Brain pericyte (primary cell): Measurements from ENCODE around the gene WARS2.

Experiments
- DNase-seq: peaks from one replicate; pipeline ENCODE4 v3.0.0-alpha.2; 2012; ENCODE audit warnings: low read depth, low spot score

The WARS2 gene

GRCh38 chr1:119000371-119001180 lies 139.9 kb downstream of the WARS2 start:
- no peak for DNase-seq

- no peak for DNase-seq
Observed at GRCh38 chr1:118999348-119000071, 140.9 kb downstream of the WARS2 start.

GRCh38 chr1:118998171-118998570 lies 142.3 kb downstream of the WARS2 start:
- no peak for DNase-seq

- no peak for DNase-seq
Observed at GRCh38 chr1:118997225-118997624, 143.2 kb downstream of the WARS2 start.

- no peak for DNase-seq
Observed at GRCh38 chr1:118995312-118996016, 145.0 kb downstream of the WARS2 start.

GRCh38 chr1:118993700-118994026 lies 146.8 kb downstream of the WARS2 start:
- no peak for DNase-seq

- no peak for DNase-seq
Observed at GRCh38 chr1:118992868-118993699, 147.4 kb downstream of the WARS2 start.

- no peak for DNase-seq
Observed at GRCh38 chr1:118992237-118992825, 148.1 kb downstream of the WARS2 start.

- DNase-seq = no peak
Observed at GRCh38 chr1:118991448-118991847, 149.0 kb downstream of the WARS2 start.

GRCh38 chr1:118990513-118991152 lies 149.8 kb downstream of the WARS2 start:
- no peak for DNase-seq

GRCh38 chr1:118989878-118990378 lies 150.5 kb downstream of the WARS2 start:
- DNase-seq = no peak

- DNase-seq = no peak
Observed at GRCh38 chr1:118989006-118989815, 151.2 kb downstream of the WARS2 start.

- DNase-seq = no peak
Observed at GRCh38 chr1:118988186-118989005, 152.1 kb downstream of the WARS2 start, which contains the start of gene TBX15. TSS of gene TBX15 (minus strand) at chr1:118988343. CDS start at chr1:118987795, 548 bp downstream.

GRCh38 chr1:118987468-118988185 lies 152.8 kb downstream of the WARS2 start:
- DNase-seq = no peak

- no peak for DNase-seq
Observed at GRCh38 chr1:118986555-118987467, 153.6 kb downstream of the WARS2 start.

GRCh38 chr1:118985640-118986554 lies 154.6 kb downstream of the WARS2 start:
- DNase-seq = no peak
